NT2/D1 (cell line): ENCODE measurements around the gene CAPZB.

Experiments
- DNase-seq: peaks from one replicate; pipeline ENCODE4 v3.0.0-alpha.2; 2011; ENCODE audit warnings: low read depth, low spot score
- H3K27me3 ChIP-seq: 2 replicates; pipeline ENCODE4 v1.6.0; 2011; ENCODE audit warnings: mild to moderate bottlenecking; ENCODE audit not compliant: insufficient read length, insufficient read depth
- H3K36me3 ChIP-seq: 2 replicates; pipeline ENCODE4 v1.6.1; 2011; ENCODE audit warnings: mild to moderate bottlenecking, low read length, mixed read lengths; ENCODE audit not compliant: insufficient read depth, insufficient read length
- H3K4me1 ChIP-seq: 2 replicates; pipeline ENCODE4 v1.5.1; 2011; ENCODE audit not compliant: insufficient read depth, insufficient read length
- H3K4me3 ChIP-seq: 2 replicates; pipeline ENCODE4 v1.5.1; 2011; ENCODE audit warnings: low read depth; ENCODE audit not compliant: insufficient read length
- H3K9ac ChIP-seq: 2 replicates; pipeline ENCODE4 v1.6.0; 2011; ENCODE audit warnings: low read depth; ENCODE audit not compliant: insufficient read length
- H3K9me3 ChIP-seq: 2 replicates; pipeline ENCODE4 v1.5.1; 2011; ENCODE audit warnings: mild to moderate bottlenecking, low read length; ENCODE audit not compliant: insufficient read depth
- SUZ12 ChIP-seq: IDR thresholded peaks from 2 replicates; pipeline ENCODE4 v1.6.1; 2011; ENCODE audit not compliant: insufficient read length, insufficient read depth; ENCODE audit errors: extremely low read depth
- YY1 ChIP-seq: IDR thresholded peaks from 2 replicates; pipeline ENCODE4 v1.6.1; 2011; ENCODE audit not compliant: insufficient read length, insufficient read depth
- ZNF274 ChIP-seq: IDR thresholded peaks from 2 replicates; pipeline ENCODE4 v1.6.1; 2011; ENCODE audit warnings: mild to moderate bottlenecking, low read depth, low read length

The CAPZB gene

DNA sequence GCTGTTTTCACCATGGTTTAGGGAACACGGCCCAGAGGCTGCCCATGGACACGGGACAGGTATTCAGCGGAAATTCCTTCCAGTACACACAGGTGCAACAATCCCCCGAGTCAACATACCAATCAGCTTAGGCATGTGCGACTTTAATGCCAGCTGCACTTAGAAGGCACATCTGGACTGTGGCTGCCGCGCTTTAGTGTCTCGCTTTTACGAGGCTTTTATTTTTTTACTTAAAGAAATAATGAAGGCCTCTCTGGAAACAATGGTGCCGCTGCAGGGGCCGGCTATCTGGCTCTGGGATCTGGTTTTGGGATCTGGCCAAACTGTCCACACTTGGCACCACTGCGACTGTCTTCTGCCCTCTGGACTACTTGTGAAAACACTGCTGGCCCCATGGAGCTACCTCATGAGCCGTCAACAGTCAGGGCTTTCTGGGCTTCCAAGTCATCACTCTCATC, 117.7 kb downstream of the CAPZB start:
- no peak overlapping the region for H3K4me3 ChIP-seq
- H3K4me1 ChIP-seq, result no peaks in the 10 kb centered on the region
- H3K36me3 ChIP-seq, result peaks cover 46% of the 10 kb centered on the region
- no peaks in the 10 kb centered on the region for H3K9me3 ChIP-seq
- H3K27me3 ChIP-seq, result no peaks in the 10 kb centered on the region
- H3K9ac ChIP-seq, result no peak overlapping the region
- no peak for DNase-seq
- no peak for TF ChIP-seq ZNF274
- no peak for TF ChIP-seq YY1
- TF ChIP-seq SUZ12, result no peak

- H3K4me1 ChIP-seq, result no peaks in the 10 kb centered on the region
- no peak for TF ChIP-seq ZNF274
- TF ChIP-seq SUZ12, result no peak
- TF ChIP-seq YY1, result no peak
- no peaks in the 10 kb centered on the region for H3K27me3 ChIP-seq
- no peak overlapping the region for H3K4me3 ChIP-seq
- DNase-seq, result no peak
- H3K36me3 ChIP-seq, result peaks cover 39% of the 10 kb centered on the region
- no peaks in the 10 kb centered on the region for H3K9me3 ChIP-seq
- no peak overlapping the region for H3K9ac ChIP-seq
Observed at GRCh38 chr1:19366599-19367536, 118.5 kb downstream of the CAPZB start.

DNA sequence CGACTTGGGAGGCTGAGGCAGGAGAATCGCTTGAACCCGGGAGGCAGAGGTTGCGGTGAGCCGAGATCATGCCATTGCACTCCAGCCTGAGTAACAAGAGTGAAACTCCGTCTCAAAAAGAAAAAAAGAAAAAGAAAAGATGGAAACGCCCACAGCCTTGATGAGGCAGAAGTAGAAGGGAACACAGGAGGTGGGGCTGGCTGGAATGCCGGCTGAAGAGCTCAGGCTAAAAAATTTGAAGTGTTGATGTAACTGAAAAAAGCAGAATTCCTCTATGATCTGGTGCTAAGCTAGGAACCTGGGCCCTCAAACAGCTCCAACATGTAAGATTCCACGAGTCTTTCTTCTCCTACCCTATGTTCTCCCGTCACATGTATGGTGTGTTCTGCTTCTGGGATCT, 119.6 kb downstream of the CAPZB start:
- TF ChIP-seq SUZ12 (no peak), ZNF274 (no peak), YY1 (no peak)
- Histone ChIP-seq H3K36me3 (peaks cover 28% of the 10 kb centered on the region), H3K9ac (no peak overlapping the region), H3K4me3 (no peak overlapping the region), H3K27me3 (no peaks in the 10 kb centered on the region), H3K9me3 (no peaks in the 10 kb centered on the region), H3K4me1 (no peaks in the 10 kb centered on the region)
- no peak for DNase-seq

DNA sequence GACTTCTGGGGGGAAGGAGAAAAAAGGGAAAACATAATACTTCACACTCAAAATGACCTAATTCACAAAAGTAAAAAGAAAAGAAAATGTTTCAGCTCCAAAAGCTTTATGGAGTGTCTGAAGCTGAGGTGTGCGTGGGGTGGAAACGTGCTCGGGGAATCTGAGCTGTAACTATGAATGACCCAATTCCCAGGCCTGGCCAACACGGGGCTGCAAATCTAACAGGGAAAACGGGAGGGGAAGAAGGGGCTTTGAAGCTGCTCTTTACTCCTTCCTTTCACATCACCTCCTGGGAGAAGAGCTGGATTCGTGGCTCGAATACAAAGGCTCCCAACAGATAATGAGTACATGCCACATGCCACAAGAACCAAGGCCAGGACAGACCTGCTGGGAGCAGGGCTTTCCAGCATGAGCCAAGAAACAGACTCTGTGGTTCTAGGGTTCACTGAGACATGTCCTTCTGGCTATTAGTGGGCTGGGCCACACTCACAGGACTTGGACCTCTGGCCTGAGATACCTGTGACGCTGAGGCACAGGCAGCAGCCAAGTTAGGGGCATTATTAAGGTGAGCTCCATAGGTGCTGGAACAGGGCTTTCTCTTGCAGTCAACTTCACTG, 121.7 kb downstream of the CAPZB start:
- Histone ChIP-seq H3K9ac (no peak overlapping the region), H3K36me3 (peaks cover 36% of the 10 kb centered on the region), H3K4me3 (no peak overlapping the region), H3K4me1 (no peaks in the 10 kb centered on the region), H3K27me3 (no peaks in the 10 kb centered on the region), H3K9me3 (no peaks in the 10 kb centered on the region)
- no peak for DNase-seq
- TF ChIP-seq SUZ12 (no peak), ZNF274 (no peak), YY1 (no peak)

GRCh38 chr1:19361611-19362147, 123.7 kb downstream of the CAPZB start:
- Histone ChIP-seq H3K4me1 (no peaks in the 10 kb centered on the region), H3K9me3 (no peaks in the 10 kb centered on the region), H3K27me3 (no peaks in the 10 kb centered on the region), H3K36me3 (peaks cover 34% of the 10 kb centered on the region), H3K4me3 (no peak overlapping the region), H3K9ac (no peak overlapping the region)
- TF ChIP-seq SUZ12 (no peak), YY1 (no peak), ZNF274 (no peak)
- no peak for DNase-seq

- Histone ChIP-seq H3K36me3 (peaks cover 40% of the 10 kb centered on the region), H3K9me3 (no peaks in the 10 kb centered on the region), H3K27me3 (no peaks in the 10 kb centered on the region), H3K4me1 (no peaks in the 10 kb centered on the region), H3K9ac (no peak overlapping the region), H3K4me3 (no peak overlapping the region)
- DNase-seq, result no peak
- TF ChIP-seq ZNF274 (no peak), YY1 (no peak), SUZ12 (no peak)
Observed at GRCh38 chr1:19360843-19361610, 124.3 kb downstream of the CAPZB start.

GRCh38 chr1:19360432-19360831, 124.9 kb downstream of the CAPZB start:
- Histone ChIP-seq H3K27me3 (no peaks in the 10 kb centered on the region), H3K4me3 (no peak overlapping the region), H3K4me1 (no peaks in the 10 kb centered on the region), H3K9me3 (no peaks in the 10 kb centered on the region), H3K9ac (no peak overlapping the region), H3K36me3 (peaks cover 46% of the 10 kb centered on the region)
- TF ChIP-seq YY1 (no peak), SUZ12 (no peak), ZNF274 (no peak)
- DNase-seq, result no peak
